Measurements from ENCODE around the gene DNAAF6. TPM values are rescaled to one million over a fixed set of nuclear protein-coding genes. Genes with fewer than 3 reads are reported as not detected.

Gene DNAAF6
- not detected in 2 replicates for total RNA-seq

GRCh38 chrX:107205770-107206696, at the start of gene DNAAF6, which contains the start of gene NUP62CL:
Gene DNAAF6 (plus strand): TSS chrX:107206611. CDS start chrX:107212876, 6,265 bp downstream.
Gene NUP62CL (minus strand): TSS chrX:107206433. CDS start chrX:107175146, 31,287 bp downstream.

Other genes starting within 250 kb of the DNAAF6 start
- gene MORC4, start 206.4 kb upstream of the DNAAF6 start, total RNA-seq, result 13.6 and 14.3 TPM in 2 replicates
- 10.7 and 11.7 TPM in 2 replicates for gene RBM41, start 87.8 kb upstream of the DNAAF6 start, total RNA-seq
- not detected in 2 replicates for gene NUP62CL, start 178 bp upstream of the DNAAF6 start, total RNA-seq
- gene FRMPD3, start 243.0 kb downstream of the DNAAF6 start, total RNA-seq, result not detected in 2 replicates